Stimulated activated CD4-positive, alpha-beta T cell treated with anti-CD3 and anti-CD28 coated beads, Interleukin-2, amount 100 ng/mL, for 48 hours (primary cell): Measurements from ENCODE around the gene MEG3.

Experiments
- DNase-seq, 2 donors: peaks; one replicate each; pipeline ENCODE4 v3.0.0-alpha.2; 2020

Gene MEG3

DNA sequence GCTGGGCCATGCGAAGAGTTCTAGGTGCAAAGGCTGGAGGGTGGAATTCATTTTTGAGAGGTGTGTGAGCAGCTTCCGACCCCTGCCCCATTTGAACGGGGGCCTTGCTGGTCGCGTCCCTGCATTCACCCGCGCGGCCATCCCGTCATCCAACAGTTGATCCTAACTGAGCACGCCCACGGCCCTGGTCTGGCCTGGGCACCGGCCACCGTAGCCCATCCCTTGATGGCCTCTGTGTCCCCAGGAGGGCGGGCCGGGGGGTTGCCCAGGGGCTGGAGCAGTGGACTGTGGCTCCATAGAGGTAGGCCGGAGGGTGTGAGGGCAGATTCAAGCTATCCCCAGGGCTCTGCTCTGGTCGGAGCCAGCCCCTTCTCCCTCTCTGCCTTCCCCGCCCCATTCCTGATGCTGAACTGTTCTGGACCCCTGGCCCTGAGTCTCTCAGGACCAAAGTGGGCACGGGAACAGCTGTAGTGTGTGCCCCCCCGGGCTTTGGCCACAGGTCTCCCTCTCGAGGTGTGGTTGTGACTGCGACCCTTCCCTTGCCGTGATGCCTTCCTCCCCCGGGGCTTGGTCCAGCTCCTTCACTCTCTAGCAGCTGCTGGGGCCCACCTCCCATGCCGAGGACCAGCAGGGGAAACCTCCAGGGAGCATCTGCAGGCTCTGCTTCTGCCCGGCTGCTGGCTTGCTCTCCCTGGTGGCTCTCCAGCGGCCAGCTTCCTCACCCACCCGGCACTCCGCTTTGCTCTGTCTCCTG lies 9.1 kb downstream of the MEG3 start:
- no peak for DNase-seq

DNA sequence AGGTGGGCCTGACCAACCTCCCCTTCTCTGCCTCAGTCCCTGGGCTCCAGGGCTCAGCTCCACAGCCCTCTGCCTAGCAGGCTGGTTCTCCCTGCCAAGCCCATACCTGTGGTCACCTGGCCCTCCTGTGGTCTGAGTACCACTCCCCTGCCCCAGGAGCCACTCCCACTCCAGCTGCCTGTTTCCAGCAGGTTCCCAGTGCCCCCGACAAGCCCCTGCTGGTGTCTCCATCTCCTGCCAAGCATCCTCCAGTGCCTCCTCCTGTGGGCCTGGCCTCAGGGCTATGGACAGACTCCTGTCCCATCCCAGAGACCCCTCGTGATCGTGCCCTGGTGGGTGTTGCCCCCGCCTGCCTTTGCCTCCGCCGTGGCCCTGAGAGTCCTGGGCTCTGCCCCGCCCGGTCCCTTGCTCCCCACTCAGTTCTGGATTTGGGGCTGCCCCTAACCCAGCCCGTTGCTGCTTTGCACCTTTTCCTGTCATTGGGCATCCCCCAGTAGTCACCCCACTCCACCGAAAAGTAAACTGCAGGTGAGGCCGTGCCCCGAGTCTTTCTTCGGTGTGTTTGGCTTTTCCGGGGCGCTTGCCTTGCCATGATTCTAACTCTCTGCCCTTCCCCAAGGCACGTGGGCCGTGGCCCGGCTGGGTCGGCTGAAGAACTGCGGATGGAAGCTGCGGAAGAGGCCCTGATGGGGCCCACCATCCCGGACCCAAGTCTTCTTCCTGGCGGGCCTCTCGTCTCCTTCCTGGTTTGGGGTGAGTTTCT lies 9.8 kb downstream of the MEG3 start:
- no peak for DNase-seq

DNA sequence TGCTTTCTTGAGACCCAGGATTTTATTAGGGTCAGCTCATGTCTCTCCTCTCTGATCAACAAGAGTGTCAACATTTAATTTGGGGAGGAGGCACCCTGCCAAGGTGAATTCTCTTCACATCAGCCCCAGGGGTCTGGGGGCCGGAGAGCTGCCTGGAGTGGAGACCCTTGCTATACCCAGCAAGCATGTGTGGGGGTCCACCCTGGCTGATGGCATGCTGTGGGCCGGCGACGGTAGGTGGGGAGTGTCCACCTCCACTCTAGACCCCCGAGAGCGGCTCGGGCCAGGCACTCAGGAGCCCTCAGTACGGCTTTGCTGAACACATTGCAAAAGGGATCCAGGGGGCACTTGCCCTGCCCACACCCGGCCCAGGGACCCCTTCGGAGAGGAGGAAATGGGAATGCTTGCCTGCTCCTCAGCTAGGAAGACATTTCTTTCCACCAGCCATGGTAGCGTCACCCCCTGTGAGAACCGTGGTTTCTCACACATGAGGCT lies 10.4 kb downstream of the MEG3 start:
- DNase-seq, result no peak

- DNase-seq, result no peak
Observed at GRCh38 chr14:100836941-100837804, 11.3 kb downstream of the MEG3 start.

- no peak for DNase-seq
Observed at GRCh38 chr14:100837805-100838350, 12.0 kb downstream of the MEG3 start.

GRCh38 chr14:100838493-100839314 lies 12.8 kb downstream of the MEG3 start:
- no peak for DNase-seq

- DNase-seq, result no peak
Observed at GRCh38 chr14:100839315-100839585, 13.3 kb downstream of the MEG3 start.

GRCh38 chr14:100839681-100840111 lies 13.8 kb downstream of the MEG3 start:
- no peak for DNase-seq

DNA sequence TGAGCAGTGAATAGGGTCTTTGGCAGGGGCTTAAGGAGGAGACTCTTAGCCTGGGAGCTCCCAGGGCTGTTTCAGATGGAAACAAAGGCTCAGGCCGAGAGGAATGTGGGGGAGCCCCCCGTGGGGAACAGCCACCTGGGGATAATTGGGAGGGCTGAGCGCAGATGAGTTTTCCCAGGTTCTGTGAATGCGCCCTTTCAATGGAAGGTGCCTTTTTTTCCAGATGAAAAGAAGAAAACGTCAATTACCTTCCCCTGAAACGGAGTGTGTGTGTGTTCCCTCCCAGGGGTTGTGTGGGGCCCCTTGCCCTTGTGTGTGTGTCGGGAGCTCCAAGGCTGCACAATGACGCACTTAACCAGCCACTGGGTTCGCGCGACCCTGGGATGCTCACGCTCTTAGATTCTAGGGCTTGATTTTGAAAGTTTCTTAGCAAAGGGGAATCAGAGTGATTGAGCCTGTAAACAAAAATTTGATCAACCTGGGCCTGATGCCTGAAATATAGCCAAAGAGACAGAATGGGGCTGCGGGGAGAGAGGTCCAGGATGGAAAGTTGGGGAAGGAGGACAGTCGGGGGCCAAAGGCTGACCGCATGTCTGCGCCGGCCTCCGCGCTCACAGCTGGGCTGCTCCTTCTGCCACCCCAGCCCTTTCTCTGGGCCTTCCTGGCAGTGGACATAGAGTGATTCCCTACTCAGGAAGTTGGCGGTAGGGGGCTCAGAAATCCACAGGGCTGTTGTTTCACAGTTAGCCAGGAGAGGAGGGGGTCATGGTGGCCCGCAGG lies 14.6 kb downstream of the MEG3 start:
- DNase-seq, result no peak

- no peak for DNase-seq
Observed at GRCh38 chr14:100841066-100841760, 15.3 kb downstream of the MEG3 start.

DNA sequence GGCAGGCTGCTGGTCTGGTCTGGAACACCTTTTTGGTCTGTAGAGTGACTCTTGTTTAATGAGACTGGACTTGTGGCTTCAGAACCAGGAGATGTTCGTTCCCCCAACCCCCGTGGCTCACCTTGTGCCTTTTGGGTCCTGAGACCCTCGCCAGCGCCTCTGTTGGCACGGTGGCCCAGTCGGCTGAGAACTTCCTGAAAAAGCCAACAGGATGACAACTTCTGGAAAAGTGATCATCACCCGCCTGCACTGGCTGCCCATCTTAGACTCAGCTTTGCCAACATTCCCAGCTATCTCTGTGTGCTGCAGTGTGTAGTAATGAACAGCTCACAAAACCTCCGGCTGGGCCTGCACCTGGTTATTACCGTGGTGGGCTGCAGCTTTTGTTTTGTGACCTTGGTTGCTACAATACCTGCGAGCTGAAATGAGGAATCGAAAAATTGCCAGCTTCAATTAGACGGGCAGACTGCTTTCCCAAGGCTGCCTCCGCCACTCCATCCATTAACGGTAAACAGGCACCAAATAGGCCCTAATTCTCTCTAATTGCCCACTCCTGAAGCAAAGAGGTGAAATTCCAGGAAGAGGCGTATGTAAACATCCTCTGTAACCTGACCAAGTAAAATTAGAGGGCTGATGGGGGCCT lies 16.0 kb downstream of the MEG3 start:
- DNase-seq, result no peak

DNA sequence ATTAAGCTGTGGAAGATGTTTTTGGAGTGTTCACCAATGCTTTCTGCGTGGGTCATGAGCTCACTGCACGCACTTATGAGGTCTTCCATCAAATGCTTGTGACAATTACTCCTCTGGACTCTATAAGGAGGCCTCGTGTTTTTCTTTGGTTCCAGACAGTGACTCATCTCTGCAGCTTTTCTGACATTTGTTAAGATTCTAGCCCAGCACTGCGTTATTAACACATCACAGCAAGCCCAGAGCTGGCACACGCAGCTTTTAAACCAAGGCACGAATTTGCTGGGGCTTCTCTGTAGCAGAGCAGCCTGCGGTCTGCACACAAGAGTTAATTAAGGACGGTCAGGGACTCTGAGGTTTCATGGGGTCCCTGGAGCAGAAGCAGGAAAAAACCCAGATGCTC lies 16.9 kb downstream of the MEG3 start:
- no peak for DNase-seq

- DNase-seq, result no peak
Observed at GRCh38 chr14:100844082-100844408, 18.1 kb downstream of the MEG3 start.

- no peak for DNase-seq
Observed at GRCh38 chr14:100844421-100844820, 18.5 kb downstream of the MEG3 start.

GRCh38 chr14:100844846-100845245 lies 18.9 kb downstream of the MEG3 start:
- no peak for DNase-seq

DNA sequence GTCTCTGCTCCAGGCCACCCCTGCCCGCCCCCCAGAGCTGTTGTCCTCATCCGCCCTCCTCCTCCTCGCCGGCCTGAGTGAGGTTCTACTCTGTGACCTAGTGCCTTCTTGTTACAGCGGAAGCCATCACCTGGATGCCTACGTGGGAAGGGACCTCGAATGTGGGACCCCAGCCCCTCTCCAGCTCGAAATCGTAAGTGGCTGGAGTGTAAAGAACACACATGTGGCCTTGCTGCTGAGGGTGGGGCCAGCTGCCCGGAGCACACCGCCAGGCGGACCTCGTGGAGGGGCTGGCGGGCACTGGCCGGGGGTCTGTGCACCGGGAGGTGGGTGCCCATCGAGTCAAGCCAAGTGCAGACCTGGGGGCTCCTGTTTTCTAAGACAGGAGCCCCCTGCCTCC lies 19.4 kb downstream of the MEG3 start:
- DNase-seq, result no peak

- no peak for DNase-seq
Observed at GRCh38 chr14:100846309-100846859, 20.5 kb downstream of the MEG3 start.

DNA sequence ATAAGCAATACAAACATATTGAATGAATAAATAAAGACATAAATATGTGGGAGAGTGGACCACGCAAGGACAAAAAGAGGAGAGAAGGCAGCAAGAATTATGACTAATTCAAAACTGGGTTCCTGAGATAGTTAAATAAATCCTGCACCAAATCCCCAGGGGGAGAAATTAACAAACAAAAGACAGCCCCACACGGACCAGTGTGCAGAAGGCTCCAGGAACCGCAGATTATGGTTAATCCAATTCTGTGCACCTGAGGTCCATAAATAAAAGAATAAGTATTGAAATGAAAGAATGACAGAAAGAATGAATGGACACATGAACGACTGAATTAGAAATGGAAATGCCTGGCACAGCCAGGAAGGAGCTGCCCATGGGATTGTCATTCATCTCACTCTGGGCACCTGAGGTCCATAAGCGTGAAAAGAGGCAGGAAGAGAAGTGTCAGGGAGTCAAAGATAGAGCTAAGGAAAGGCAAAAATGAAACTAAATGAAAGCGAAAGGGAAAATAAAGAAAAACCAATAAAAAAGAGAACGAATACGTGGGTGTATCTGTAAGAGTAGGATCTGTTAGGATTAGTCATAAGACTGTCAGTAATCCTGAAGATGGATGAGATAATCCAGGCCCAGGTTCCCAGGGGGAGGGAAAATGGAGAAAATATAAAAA lies 23.3 kb downstream of the MEG3 start:
- no peak for DNase-seq

DNA sequence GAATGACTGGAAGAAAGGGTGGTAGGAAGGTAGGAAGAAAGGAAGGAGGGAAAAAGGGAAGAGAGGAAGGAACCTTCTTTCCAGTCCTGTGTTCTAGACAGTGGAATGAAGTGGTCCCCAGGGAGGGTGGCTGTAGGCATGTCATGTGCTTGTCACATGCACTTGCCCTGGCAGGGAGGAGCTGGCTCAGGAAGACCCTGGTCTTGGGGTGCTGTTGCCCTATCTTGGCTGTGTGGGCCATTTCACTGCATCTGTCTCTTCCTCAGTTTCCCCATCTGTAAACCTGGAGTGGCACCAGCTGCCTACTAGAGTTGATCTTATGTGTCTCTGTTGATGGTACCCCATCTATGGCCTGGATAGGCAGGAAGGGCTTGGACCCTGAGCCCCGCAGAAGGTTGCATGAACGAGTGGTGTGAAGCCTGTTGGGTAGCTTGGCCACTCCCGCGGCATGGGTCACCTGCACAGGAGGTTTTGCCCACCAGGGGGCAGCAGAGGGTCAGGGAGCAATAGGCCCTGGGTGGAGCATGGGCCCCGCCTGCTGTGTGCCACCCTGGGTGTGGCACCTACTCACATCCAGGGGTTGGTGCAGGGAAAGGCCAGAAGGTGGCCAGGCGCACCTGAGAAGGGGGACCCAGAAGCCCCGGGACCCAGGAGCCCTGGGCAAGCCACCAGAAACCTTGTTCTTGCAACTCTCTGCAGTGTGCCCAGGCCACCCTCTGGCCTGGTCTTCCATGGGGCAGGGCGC lies 25.1 kb downstream of the MEG3 start:
- DNase-seq, result peak; percentile 87 to 89
